ENCODE measurements around the gene ITGB4.

The ITGB4 gene

GRCh38 chr17:75739174-75739573, 17.9 kb downstream of the ITGB4 start:
- Histone ChIP-seq H3K4me3 (ENCODE audit: low read depth in 1 of 2, low read length in 2 of 2) (no peak overlapping the region), H3K9ac (ENCODE audit: low read depth in 1 of 2, low read length in 2 of 2) (no peak overlapping the region), H3K27me3 (ENCODE audit: control insufficient read depth in 1 of 2, insufficient read depth in 2 of 2, low read length in 2 of 2) (no peaks in the 10 kb centered on the region), H3K4me1 (ENCODE audit: control insufficient read depth in 1 of 2, insufficient read depth in 2 of 2, low read length in 2 of 2) (peaks cover 5 to 6% of the 10 kb centered on the region in 2 donors), H3K27ac (ENCODE audit: low read depth, low read length) (no peak overlapping the region), H3K36me3 (ENCODE audit: control insufficient read depth in 1 of 2, insufficient read depth in 2 of 2, low read length in 2 of 2) (peaks cover 14 to 75% of the 10 kb centered on the region in 2 donors), H3K9me3 (ENCODE audit: control insufficient read depth in 1 of 2, low read length in 2 of 2) (no peaks in the 10 kb centered on the region)

- no peak overlapping the region for H3K9ac ChIP-seq (ENCODE audit: low read depth in 1 of 2, low read length in 2 of 2)
- H3K4me3 ChIP-seq (ENCODE audit: low read depth in 1 of 2, low read length in 2 of 2): no peak overlapping the region
- no peaks in the 10 kb centered on the region for H3K9me3 ChIP-seq (ENCODE audit: control insufficient read depth in 1 of 2, low read length in 2 of 2)
- no peaks in the 10 kb centered on the region for H3K27me3 ChIP-seq (ENCODE audit: control insufficient read depth in 1 of 2, insufficient read depth in 2 of 2, low read length in 2 of 2)
- peaks cover 14 to 76% of the 10 kb centered on the region in 2 donors for H3K36me3 ChIP-seq (ENCODE audit: control insufficient read depth in 1 of 2, insufficient read depth in 2 of 2, low read length in 2 of 2)
- H3K27ac ChIP-seq (ENCODE audit: low read depth, low read length): no peak overlapping the region
- no peaks in the 10 kb centered on the region for H3K4me1 ChIP-seq (ENCODE audit: control insufficient read depth in 1 of 2, insufficient read depth in 2 of 2, low read length in 2 of 2)
Observed at GRCh38 chr17:75739801-75740200, 18.5 kb downstream of the ITGB4 start.

- H3K27me3 ChIP-seq (ENCODE audit: control insufficient read depth in 1 of 2, insufficient read depth in 2 of 2, low read length in 2 of 2): no peaks in the 10 kb centered on the region
- no peaks in the 10 kb centered on the region for H3K9me3 ChIP-seq (ENCODE audit: control insufficient read depth in 1 of 2, low read length in 2 of 2)
- peaks cover 14 to 79% of the 10 kb centered on the region in 2 donors for H3K36me3 ChIP-seq (ENCODE audit: control insufficient read depth in 1 of 2, insufficient read depth in 2 of 2, low read length in 2 of 2)
- H3K9ac ChIP-seq (ENCODE audit: low read depth in 1 of 2, low read length in 2 of 2): no peak overlapping the region
- H3K4me1 ChIP-seq (ENCODE audit: control insufficient read depth in 1 of 2, insufficient read depth in 2 of 2, low read length in 2 of 2): no peaks in the 10 kb centered on the region
- H3K27ac ChIP-seq (ENCODE audit: low read depth, low read length): no peak overlapping the region
- no peak overlapping the region for H3K4me3 ChIP-seq (ENCODE audit: low read depth in 1 of 2, low read length in 2 of 2)
Observed at GRCh38 chr17:75740215-75740614, 19.0 kb downstream of the ITGB4 start.

- Histone ChIP-seq H3K4me1 (ENCODE audit: control insufficient read depth in 1 of 2, insufficient read depth in 2 of 2, low read length in 2 of 2) (no peaks in the 10 kb centered on the region), H3K36me3 (ENCODE audit: control insufficient read depth in 1 of 2, insufficient read depth in 2 of 2, low read length in 2 of 2) (peaks cover 14 to 79% of the 10 kb centered on the region in 2 donors)
Observed at GRCh38 chr17:75740631-75741077, 19.4 kb downstream of the ITGB4 start.

GRCh38 chr17:75742337-75742736, 21.1 kb downstream of the ITGB4 start:
- H3K4me1 ChIP-seq (ENCODE audit: control insufficient read depth in 1 of 2, insufficient read depth in 2 of 2, low read length in 2 of 2): no peaks in the 10 kb centered on the region
- peaks cover 6 to 68% of the 10 kb centered on the region in 2 donors for H3K36me3 ChIP-seq (ENCODE audit: control insufficient read depth in 1 of 2, insufficient read depth in 2 of 2, low read length in 2 of 2)
- H3K27me3 ChIP-seq (ENCODE audit: control insufficient read depth in 1 of 2, insufficient read depth in 2 of 2, low read length in 2 of 2): no peaks in the 10 kb centered on the region

More at GRCh38 chr17:75740631-75741077, 19.4 kb downstream of the ITGB4 start:
- H3K9ac ChIP-seq (ENCODE audit: low read depth in 1 of 2, low read length in 2 of 2): no peak overlapping the region
- H3K27ac ChIP-seq (ENCODE audit: low read depth, low read length): no peak overlapping the region
- H3K27me3 ChIP-seq (ENCODE audit: control insufficient read depth in 1 of 2, insufficient read depth in 2 of 2, low read length in 2 of 2): no peaks in the 10 kb centered on the region
- H3K4me3 ChIP-seq (ENCODE audit: low read depth in 1 of 2, low read length in 2 of 2): no peak overlapping the region
- H3K9me3 ChIP-seq (ENCODE audit: control insufficient read depth in 1 of 2, low read length in 2 of 2): no peaks in the 10 kb centered on the region

GRCh38 chr17:75743625-75744206, 22.5 kb downstream of the ITGB4 start:
- no peak overlapping the region for H3K4me3 ChIP-seq (ENCODE audit: low read depth in 1 of 2, low read length in 2 of 2)
- H3K9ac ChIP-seq (ENCODE audit: low read depth in 1 of 2, low read length in 2 of 2): no peak overlapping the region
- no peaks in the 10 kb centered on the region for H3K4me1 ChIP-seq (ENCODE audit: control insufficient read depth in 1 of 2, insufficient read depth in 2 of 2, low read length in 2 of 2)
- no peak overlapping the region for H3K27ac ChIP-seq (ENCODE audit: low read depth, low read length)
- H3K27me3 ChIP-seq (ENCODE audit: control insufficient read depth in 1 of 2, insufficient read depth in 2 of 2, low read length in 2 of 2): no peaks in the 10 kb centered on the region
- H3K36me3 ChIP-seq (ENCODE audit: control insufficient read depth in 1 of 2, insufficient read depth in 2 of 2, low read length in 2 of 2): peaks cover 10 to 60% of the 10 kb centered on the region in 2 donors
- H3K9me3 ChIP-seq (ENCODE audit: control insufficient read depth in 1 of 2, low read length in 2 of 2): no peaks in the 10 kb centered on the region

More at GRCh38 chr17:75742337-75742736, 21.1 kb downstream of the ITGB4 start:
- Histone ChIP-seq H3K9me3 (ENCODE audit: control insufficient read depth in 1 of 2, low read length in 2 of 2) (no peaks in the 10 kb centered on the region), H3K4me3 (ENCODE audit: low read depth in 1 of 2, low read length in 2 of 2) (no peak overlapping the region), H3K9ac (ENCODE audit: low read depth in 1 of 2, low read length in 2 of 2) (no peak overlapping the region), H3K27ac (ENCODE audit: low read depth, low read length) (no peak overlapping the region)

GRCh38 chr17:75748706-75749105, 27.4 kb downstream of the ITGB4 start:
- no peak overlapping the region for H3K27ac ChIP-seq (ENCODE audit: low read depth, low read length)
- H3K27me3 ChIP-seq (ENCODE audit: control insufficient read depth in 1 of 2, insufficient read depth in 2 of 2, low read length in 2 of 2): no peaks in the 10 kb centered on the region
- no peaks in the 10 kb centered on the region for H3K4me1 ChIP-seq (ENCODE audit: control insufficient read depth in 1 of 2, insufficient read depth in 2 of 2, low read length in 2 of 2)
- no peak overlapping the region for H3K4me3 ChIP-seq (ENCODE audit: low read depth in 1 of 2, low read length in 2 of 2)
- H3K36me3 ChIP-seq (ENCODE audit: control insufficient read depth in 1 of 2, insufficient read depth in 2 of 2, low read length in 2 of 2): peaks cover 20 to 62% of the 10 kb centered on the region in 2 donors
- no peaks in the 10 kb centered on the region for H3K9me3 ChIP-seq (ENCODE audit: control insufficient read depth in 1 of 2, low read length in 2 of 2)
- H3K9ac ChIP-seq (ENCODE audit: low read depth in 1 of 2, low read length in 2 of 2): no peak overlapping the region

- H3K9ac ChIP-seq (ENCODE audit: low read depth in 1 of 2, low read length in 2 of 2): no peak overlapping the region
Observed at GRCh38 chr17:75749545-75750389, 28.5 kb downstream of the ITGB4 start.

GRCh38 chr17:75750661-75751423, 29.6 kb downstream of the ITGB4 start:
- Histone ChIP-seq H3K4me1 (ENCODE audit: control insufficient read depth in 1 of 2, insufficient read depth in 2 of 2, low read length in 2 of 2) (peaks cover 4 to 9% of the 10 kb centered on the region in 2 donors), H3K27me3 (ENCODE audit: control insufficient read depth in 1 of 2, insufficient read depth in 2 of 2, low read length in 2 of 2) (no peaks in the 10 kb centered on the region), H3K9ac (ENCODE audit: low read depth in 1 of 2, low read length in 2 of 2) (no peak overlapping the region), H3K36me3 (ENCODE audit: control insufficient read depth in 1 of 2, insufficient read depth in 2 of 2, low read length in 2 of 2) (peaks cover 20 to 60% of the 10 kb centered on the region in 2 donors), H3K27ac (ENCODE audit: low read depth, low read length) (no peak overlapping the region), H3K4me3 (ENCODE audit: low read depth in 1 of 2, low read length in 2 of 2) (no peak overlapping the region), H3K9me3 (ENCODE audit: control insufficient read depth in 1 of 2, low read length in 2 of 2) (no peaks in the 10 kb centered on the region)

More at GRCh38 chr17:75749545-75750389, 28.5 kb downstream of the ITGB4 start:
- H3K27me3 ChIP-seq (ENCODE audit: control insufficient read depth in 1 of 2, insufficient read depth in 2 of 2, low read length in 2 of 2): no peaks in the 10 kb centered on the region
- no peak overlapping the region for H3K4me3 ChIP-seq (ENCODE audit: low read depth in 1 of 2, low read length in 2 of 2)
- H3K27ac ChIP-seq (ENCODE audit: low read depth, low read length): no peak overlapping the region
- H3K36me3 ChIP-seq (ENCODE audit: control insufficient read depth in 1 of 2, insufficient read depth in 2 of 2, low read length in 2 of 2): peaks cover 20 to 59% of the 10 kb centered on the region in 2 donors
- H3K4me1 ChIP-seq (ENCODE audit: control insufficient read depth in 1 of 2, insufficient read depth in 2 of 2, low read length in 2 of 2): peaks cover 4 to 9% of the 10 kb centered on the region in 2 donors
- H3K9me3 ChIP-seq (ENCODE audit: control insufficient read depth in 1 of 2, low read length in 2 of 2): no peaks in the 10 kb centered on the region

All from duodenal mucosa (tissue), 2 donors.